Stimulated activated naive CD4-positive, alpha-beta T cell treated with Interleukin-2 at 50 U/mL for 16 hours (primary cell): ENCODE data around the gene PRPF31.

ENCODE experiments used
- DNase-seq: peaks from one replicate; lab custom pipeline; 2025; lab: John Stamatoyannopoulos, UW

PRPF31 gene

DNA sequence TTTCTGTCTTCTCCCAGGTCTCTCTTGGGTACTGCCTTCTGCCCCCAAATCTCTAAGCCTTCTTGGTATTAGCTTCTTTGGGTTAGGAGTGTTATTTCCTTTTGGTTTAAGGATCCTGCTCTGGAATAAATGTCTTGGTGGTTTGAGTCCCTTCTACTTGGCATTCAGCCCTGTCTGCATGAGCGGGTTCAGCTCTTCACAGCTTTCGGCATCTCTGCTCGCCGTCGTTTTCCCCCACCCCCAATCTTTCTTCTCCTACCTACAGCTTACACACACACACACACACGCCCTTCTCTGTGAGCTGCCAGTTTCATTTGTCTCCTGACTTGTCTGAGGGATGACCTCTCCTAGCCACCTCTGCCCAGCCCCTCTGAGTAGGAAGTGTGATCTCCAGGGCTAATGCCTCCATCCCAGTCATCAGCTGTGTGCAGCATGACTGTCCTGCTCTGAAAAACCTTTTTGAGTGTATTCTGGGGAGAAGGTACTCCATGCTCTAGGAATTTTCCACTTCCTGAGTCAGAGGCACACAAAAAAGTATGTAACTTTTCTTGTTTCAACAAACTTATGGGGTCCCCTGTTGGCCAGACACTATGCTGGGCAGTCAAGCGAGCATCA is 26.7 kb downstream of the PRPF31 start:
- DNase-seq, result no peak

GRCh38 chr19:54145541-54146158 is 30.1 kb downstream of the PRPF31 start:
- DNase-seq, result no peak

GRCh38 chr19:54147676-54148075 is 32.1 kb downstream of the PRPF31 start:
- DNase-seq, result no peak

DNA sequence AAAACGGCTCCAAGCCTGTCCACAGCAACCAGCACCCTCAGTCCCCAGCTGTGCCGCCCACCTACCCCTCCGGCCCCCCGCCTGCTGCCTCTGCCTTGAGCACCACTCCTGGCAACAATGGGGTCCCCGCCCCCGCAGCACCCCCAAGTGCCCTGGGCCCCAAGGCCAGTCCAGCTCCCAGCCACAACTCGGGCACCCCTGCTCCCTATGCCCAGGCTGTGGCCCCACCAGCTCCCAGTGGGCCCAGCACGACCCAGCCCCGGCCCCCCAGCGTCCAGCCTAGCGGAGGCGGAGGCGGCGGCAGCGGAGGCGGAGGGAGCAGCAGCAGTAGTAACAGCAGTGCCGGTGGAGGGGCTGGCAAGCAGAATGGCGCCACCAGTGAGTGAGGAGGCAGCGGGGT is 32.6 kb downstream of the PRPF31 start:
- DNase-seq, result no peak

DNA sequence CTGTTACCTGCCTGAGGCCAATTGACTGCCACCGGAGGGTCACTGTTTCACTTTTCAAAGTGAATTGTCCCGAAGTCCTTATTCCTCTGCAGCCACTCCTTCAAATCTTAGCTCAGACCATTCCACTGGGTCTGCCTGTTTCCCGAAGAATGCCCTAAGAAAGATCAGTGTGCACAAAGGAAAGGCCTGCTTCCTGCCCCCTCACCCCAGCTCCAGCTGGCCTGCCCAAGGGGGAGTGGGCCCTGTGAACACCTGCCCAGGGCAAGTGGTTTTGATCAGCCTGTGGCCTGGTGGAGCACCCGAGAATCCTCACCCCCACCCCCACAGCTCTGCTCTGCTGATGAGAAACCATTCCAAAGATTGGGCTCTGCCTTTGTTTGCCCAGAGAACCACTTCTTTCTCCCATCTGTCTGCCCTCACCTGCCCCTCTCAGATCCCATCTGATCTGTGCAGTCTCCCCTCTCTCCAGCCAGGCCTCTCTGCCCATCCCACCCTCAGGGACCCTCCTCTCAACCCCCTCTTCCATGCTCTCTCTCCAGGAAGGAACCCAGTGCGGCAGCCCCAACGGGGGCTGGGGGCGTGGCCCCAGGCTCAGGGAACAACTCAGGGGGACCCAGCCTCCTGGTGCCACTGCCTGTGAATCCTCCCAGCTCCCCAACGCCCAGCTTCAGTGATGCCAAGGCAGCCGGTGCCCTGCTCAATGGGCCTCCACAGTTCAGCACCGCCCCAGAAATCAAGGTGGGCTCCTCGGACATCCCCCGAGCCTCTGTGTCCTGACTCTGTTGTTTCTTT is 33.7 kb downstream of the PRPF31 start:
- no peak for DNase-seq

DNA sequence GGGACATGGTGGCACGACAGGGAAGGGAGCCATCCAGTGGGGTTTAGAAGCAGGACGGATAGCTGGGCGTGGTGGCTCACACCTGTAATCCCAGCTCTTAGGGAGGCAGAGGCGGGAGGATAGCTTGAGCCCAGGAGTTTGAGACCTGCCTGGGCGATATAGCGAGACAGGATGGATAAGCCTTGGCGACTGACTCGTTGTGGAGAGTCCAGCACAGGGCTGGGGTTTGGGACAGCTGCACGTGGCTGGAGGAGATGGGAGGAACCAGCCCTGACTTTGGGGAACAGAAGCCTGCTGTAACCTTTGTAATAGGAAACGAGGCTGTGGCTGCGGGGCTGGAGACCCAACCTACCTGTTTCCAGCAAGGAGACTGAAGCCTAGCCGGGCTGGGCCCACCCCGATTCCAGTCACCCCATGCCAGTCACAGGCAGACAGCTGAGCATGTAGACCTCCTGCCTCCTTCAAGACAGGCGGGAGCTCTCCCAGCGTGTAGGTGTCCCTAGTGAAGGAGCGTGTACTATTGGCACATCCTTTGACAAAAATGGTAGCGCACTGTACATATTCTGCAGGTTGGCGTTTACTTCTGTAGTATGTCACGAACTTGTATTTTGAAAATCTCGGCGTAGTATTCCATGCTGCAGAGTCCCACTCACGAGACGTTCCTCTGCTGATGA is 35.9 kb downstream of the PRPF31 start:
- no peak for DNase-seq

DNA sequence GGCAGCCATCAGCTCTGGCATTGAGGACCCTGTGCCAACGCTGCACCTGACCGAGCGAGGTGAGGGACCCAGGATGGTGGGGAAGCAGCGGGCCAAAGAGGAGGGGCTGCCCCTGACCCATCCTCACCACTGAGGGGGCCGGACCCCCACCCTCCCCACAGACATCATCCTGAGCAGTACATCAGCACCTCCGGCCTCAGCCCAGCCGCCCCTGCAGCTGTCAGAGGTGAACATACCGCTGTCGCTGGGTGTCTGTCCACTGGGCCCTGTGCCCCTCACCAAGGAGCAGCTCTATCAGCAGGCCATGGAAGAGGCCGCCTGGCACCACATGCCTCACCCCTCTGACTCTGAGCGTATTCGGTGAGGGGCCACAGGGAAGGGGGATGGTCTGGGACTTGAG is 36.7 kb downstream of the PRPF31 start:
- DNase-seq, result no peak

GRCh38 chr19:54152878-54153524 is 37.4 kb downstream of the PRPF31 start:
- DNase-seq, result no peak

- no peak for DNase-seq
These were observed 38.3 kb downstream of the PRPF31 start for GRCh38 chr19:54153731-54154326.

DNA sequence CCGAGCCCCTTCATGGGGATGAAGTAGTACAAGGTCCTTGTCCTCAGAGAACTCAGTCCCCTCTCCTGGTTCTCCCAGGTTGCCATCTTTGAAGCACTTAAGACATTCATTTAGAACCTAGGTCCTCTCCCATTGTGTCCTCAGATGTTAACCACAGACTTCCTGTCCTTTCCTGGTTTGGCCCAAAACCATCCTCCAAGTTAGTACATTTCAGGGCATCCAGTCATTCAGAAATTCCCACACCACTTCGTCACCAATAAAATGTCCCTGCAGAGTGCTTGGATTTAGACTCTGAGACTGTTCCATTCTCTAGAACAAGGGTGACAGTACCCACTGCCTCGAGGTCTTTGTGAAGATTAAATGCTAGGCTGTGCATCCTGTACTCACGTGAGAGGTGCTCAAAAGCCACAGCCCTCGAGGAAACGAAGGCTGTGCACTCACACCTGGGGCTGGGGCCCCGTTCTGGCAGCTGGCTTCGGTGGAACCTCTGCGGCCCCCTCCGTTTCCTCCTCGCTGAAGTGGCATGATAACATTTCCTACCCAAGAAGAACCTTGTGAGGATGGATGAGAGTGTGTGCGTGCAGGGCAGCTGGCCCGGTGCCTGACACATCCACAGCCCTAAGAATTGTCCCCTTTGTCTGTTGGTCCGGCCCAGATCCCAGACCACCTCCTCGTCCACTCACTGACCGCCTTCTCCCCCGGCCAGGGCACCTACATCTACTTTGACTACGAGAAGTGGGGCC is 39.2 kb downstream of the PRPF31 start:
- no peak for DNase-seq

GRCh38 chr19:54155694-54156093 is 40.1 kb downstream of the PRPF31 start:
- no peak for DNase-seq

DNA sequence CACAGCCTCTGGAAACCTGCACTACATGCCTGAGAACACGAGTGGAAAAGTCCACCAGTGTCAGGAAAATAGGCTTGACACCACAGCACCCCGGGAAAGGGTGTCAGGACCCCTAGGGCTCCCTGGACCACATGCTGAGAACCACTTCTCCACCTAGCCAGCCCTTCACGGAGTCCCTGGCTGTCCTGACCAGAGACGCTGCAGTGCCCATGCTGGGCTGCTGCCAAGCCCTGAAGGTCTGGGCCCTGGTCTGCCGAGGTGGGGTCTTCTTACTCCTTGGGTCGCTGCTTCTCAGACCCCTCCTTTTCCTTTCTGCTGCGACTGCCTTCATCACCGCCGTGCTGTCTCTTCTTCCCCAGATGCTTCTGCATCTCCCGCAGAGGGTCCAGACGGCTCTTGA is 40.9 kb downstream of the PRPF31 start:
- DNase-seq, result no peak

DNA sequence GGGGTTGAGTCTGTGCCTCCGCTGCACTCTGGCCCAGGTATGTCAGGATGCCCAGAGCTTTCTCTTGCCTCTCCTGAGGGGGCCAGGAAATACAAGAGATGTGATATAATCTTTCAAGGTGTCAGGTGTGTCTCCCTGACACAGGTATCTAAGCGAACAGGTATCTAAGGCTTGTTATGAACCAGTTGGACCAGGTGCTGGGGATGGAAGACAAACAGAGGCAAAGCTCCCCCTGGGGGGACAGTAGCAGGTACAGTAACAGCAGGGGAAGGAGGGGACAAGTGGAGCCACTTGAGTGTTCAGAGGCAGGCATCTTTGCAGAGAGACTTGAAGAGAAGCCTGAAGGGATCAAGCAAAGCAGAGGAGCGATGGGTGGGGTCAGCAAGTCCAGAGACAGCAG is 41.4 kb downstream of the PRPF31 start:
- DNase-seq, result no peak

- DNase-seq, result peak; percentile 24
These were observed 43.3 kb downstream of the PRPF31 start for GRCh38 chr19:54158812-54159351.

- DNase-seq, result peak; percentile 100
These were observed 44.0 kb downstream of the PRPF31 start, which contains the start of gene LENG1 for GRCh38 chr19:54159352-54160181. Gene LENG1 (minus strand): TSS chr19:54159721. CDS start chr19:54159695, 26 bp downstream.

DNA sequence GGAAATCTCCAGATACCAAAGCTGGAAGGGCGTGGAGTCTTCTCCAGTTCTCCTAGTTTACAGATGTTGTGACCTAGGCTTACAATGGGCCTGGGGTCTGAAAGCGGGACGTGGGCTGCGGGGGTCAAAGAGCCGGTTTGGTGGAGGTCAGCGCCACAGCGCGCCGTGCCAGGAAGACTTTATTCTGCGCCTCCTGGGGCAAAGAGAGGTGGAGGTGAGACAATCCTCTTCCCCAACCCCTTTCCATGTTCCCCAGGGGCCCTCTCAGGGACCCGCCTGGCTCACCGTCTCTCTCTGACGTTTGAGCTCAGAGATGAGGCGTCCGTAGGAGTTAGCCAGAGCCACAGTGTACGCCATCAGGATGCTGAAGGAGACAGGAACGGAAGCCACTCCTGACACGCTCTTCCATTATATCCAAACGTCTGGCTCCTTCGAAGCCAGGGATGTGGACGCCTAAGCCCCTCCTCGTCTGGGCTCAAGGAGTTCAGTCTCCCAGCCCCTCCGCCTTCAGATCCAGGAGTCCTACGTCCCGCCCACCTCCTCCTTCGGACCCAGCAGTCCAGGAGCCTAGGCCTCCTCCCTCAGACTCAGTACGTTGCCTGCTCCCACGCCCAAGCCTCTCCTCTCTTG is 44.7 kb downstream of the PRPF31 start:
- DNase-seq, result no peak

DNA sequence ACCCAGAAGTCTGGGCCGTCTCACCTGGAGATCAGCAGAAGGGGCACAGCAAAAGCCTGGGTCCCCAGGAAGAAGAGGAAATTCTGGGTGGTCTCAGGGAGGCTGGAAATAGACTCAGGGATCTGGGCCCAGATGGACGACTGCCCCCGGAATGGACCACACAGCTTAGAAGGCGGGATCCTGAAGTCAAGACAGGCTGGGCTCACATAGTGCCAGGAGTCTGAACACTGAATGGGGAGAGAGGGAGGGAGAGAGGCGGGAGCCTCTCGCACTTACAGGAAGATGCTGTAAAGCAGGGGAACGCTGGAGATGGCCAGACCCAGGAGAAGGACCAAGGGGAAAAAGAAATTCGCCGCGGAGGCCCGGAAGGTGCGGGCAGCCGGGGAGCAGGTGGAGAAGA is 45.3 kb downstream of the PRPF31 start:
- DNase-seq, result no peak

GRCh38 chr19:54162241-54162805 is 46.8 kb downstream of the PRPF31 start:
- DNase-seq, result peak; percentile 82

DNA sequence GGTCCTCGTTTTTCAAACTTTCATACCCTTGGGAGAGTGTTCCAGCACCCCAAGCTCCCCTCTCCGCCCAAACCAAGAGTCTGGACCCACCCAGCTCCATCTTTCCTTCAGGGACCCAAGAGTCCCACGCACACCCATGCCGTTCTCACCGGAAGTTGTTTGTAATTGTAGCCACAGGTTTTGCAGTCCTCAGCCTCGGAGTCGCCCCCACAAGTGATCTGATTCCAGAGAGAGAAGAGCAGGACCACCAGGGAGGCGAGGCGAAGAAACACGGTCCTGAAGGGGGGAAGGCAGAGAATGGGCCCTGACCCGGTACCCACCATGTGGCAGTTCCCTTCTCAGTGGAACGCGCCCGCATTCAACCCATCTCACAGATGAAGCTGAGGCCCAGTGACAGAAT is 47.3 kb downstream of the PRPF31 start:
- no peak for DNase-seq
